GM18867 (cell line): ENCODE data around the gene SORL1.

ENCODE experiments used
- ATAC-seq: cut with Tn5 transposase; IDR thresholded peaks from one replicate; pipeline ENCODE4 v1.9.1; 2021; ENCODE audit warnings: mild to moderate bottlenecking, moderate library complexity; ENCODE audit not compliant: unreplicated experiment

Gene SORL1

GRCh38 chr11:121530257-121530656 is 78.1 kb downstream of the SORL1 start:
- no peak for ATAC-seq

- no peak for ATAC-seq
Measured at GRCh38 chr11:121533601-121534000, 81.5 kb downstream of the SORL1 start.

- no peak for ATAC-seq
Measured at GRCh38 chr11:121534131-121535093, 82.3 kb downstream of the SORL1 start.

- ATAC-seq = no peak
Measured at GRCh38 chr11:121535129-121535796, 83.1 kb downstream of the SORL1 start.

GRCh38 chr11:121536126-121536525 is 84.0 kb downstream of the SORL1 start:
- ATAC-seq = no peak

GRCh38 chr11:121538054-121538453 is 85.9 kb downstream of the SORL1 start:
- peak; percentile 79 for ATAC-seq

GRCh38 chr11:121539000-121539399 is 86.9 kb downstream of the SORL1 start:
- ATAC-seq = no peak

GRCh38 chr11:121540627-121541026 is 88.5 kb downstream of the SORL1 start:
- no peak for ATAC-seq

GRCh38 chr11:121543836-121544380 is 91.8 kb downstream of the SORL1 start:
- ATAC-seq = no peak

GRCh38 chr11:121544956-121545355 is 92.8 kb downstream of the SORL1 start:
- no peak for ATAC-seq

GRCh38 chr11:121547574-121547973 is 95.5 kb downstream of the SORL1 start:
- no peak for ATAC-seq

- no peak for ATAC-seq
Measured at GRCh38 chr11:121550247-121551030, 98.3 kb downstream of the SORL1 start.

- no peak for ATAC-seq
Measured at GRCh38 chr11:121551463-121551862, 99.3 kb downstream of the SORL1 start.

- ATAC-seq = no peak
Measured at GRCh38 chr11:121552154-121552553, 100.0 kb downstream of the SORL1 start.

- no peak for ATAC-seq
Measured at GRCh38 chr11:121552644-121553043, 100.5 kb downstream of the SORL1 start.

- no peak for ATAC-seq
Measured at GRCh38 chr11:121553389-121553788, 101.3 kb downstream of the SORL1 start.

GRCh38 chr11:121553806-121554205 is 101.7 kb downstream of the SORL1 start:
- no peak for ATAC-seq

- no peak for ATAC-seq
Measured at GRCh38 chr11:121554552-121554951, 102.4 kb downstream of the SORL1 start.

GRCh38 chr11:121555121-121555520 is 103.0 kb downstream of the SORL1 start:
- no peak for ATAC-seq

GRCh38 chr11:121556937-121557336 is 104.8 kb downstream of the SORL1 start:
- no peak for ATAC-seq

GRCh38 chr11:121557348-121557747 is 105.2 kb downstream of the SORL1 start:
- peak; percentile 82 for ATAC-seq
